NCI-H345 (cell line): ENCODE data around the gene NEK1.
"Not testable (repeated sequence)": the region's sequence is repeated elsewhere in the genome, so short reads cannot be mapped to it uniquely, and the experiment has no call there.

ENCODE experiments used
- DNase-seq: peaks from one replicate; lab custom pipeline; 2025; lab: John Stamatoyannopoulos, UW

NEK1 gene

DNA sequence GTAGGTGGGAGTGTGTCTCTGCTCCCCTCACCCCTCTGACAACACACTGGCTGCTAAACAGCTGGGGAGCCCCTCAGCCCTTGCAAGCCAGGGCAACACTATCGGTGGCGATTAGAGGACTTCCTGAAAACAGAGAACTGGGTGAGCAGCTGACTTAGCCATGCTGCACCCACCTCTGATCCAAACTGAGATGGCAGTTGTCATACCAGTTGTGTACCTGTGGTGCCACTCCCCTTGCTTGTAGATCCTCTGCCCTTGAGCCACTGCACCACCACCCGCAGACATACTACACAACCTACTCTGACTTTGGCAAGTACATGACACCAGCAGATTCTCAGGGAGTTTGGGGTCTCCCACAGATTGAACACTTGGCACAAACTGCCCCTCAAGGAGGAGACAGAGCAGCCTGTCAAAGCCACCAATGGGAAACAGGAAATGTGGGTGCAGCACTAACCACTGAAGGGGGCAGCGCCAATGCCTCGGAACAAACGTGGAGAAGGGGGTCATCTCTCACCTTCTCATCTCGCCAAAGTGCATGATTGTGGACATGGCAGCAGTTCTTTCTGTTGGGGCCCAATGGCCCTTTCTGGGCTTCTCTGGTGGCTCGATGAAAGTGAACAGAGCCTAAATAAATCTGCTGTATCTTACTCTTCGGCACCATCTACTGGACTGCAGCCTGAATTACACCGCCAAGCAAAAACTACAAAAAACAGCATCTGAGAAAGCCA, 119.8 kb downstream of the NEK1 start:
- DNase-seq = peak; percentile 5

DNA sequence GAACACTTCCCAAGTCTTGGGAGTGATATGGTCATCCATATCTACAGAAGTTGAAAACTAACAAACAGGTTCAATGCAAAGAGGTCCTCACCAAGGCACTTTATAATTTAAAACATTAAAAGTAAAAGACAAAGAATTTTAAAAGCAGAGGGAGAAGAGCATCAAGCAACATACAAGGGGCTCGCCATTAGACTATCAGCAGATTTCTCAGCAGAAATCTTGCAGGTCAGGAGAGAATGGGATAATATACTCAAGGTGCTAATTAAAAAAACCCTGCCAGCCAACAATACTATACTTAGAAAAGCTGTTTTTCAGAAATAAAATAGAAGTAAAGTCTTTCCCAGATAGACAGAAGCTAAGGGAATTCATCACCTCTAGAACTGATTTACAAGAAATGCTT, 121.2 kb downstream of the NEK1 start:
- no peak for DNase-seq

DNA sequence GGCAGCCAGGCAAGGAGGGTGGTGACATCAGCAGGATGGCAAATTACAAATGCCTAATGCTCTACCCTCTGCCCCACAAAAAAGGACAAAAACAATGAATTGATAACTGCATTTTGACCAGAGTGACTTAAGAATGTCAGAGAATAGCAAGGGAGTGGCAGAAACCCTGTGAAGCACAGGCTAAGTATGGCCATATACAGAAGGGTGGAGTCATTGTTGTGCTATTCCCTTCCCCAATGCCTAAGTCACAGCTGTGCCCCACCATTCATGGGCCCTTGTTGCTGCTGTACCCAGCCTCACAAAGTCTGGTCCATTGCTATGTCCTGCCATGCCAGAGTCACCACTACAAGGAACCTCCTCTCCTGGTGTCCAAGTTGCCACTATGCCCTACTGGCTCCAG, 123.1 kb downstream of the NEK1 start:
- DNase-seq = no peak

DNA sequence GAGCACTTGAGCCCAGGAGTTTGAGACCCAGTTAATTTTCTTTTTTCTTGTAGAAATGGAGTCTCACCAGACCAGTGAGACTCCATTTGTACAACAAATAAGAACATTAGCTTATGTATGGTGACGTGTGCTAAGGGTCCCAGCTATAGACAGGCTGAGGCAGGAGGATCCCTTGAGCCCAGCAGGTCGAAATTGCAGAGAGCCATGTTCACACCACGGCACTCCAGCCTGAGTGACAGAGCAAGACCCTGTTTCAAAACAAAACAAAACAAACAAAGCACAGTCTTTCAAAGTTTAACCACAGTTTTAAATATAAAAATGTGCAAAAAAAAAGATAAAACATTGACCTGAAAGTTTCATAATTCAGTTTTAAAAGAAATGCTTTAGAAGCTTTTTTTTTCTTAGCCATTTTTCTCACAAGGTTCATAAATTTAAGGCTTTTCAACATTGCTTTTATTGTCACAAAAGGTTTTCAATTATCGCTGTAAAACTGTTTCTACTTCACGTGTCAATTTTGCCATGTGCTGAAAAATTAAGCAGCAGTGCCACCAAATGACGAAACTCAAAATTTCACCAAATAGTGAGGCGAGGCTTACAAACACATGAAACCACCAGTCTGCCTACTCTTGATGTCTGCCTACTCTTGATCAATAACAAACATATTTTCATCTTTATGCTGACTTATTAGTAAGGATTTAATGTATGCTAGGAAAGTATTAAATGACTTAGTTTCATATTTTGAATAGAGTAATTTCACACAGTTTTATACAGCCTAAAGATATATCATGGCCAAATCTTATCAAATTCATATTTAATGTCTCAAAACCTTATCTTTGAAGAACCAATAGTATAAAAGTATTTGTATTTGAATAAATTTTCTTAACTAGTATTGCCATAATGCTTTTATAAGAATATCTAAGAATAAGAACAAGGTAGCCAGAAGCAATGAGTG, 126.3 kb downstream of the NEK1 start:
- DNase-seq = peak; percentile 30

DNA sequence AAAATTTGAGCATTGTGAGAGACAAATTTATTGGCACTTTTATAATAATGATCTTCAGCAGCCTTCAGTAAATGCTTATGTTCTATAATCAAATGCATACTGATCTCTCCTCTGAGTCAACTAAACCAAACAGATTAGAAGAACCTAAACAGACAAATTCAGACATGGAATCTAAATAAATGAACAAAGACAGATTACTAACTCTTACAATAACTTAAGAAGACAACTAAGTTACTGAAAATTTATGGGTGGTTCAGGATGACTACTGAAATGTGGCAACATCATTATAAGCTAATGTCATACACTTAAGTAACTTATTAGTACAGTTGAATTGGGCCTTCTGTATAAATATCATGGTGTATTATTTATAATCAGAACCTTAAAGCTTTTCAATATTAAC, 127.3 kb downstream of the NEK1 start:
- DNase-seq = no peak

DNA sequence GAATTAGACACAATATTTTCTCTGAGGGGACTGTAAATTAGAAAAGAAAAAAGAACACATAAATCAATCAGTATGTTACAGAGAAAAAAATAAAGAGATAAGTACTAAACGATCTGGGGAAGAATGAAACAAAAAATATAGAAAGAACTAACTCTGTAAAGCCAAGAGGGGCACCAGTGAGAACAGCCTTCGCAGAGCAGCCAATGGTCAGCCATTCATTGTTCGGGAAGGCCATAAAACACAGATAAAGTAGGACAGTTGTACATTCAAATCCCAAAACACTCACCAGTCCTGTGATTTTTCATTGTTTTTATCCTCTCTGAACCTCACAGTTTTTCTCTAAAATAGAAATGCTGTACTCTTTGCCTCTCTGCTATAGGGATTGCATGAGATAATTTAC, 127.9 kb downstream of the NEK1 start:
- no peak for DNase-seq

DNA sequence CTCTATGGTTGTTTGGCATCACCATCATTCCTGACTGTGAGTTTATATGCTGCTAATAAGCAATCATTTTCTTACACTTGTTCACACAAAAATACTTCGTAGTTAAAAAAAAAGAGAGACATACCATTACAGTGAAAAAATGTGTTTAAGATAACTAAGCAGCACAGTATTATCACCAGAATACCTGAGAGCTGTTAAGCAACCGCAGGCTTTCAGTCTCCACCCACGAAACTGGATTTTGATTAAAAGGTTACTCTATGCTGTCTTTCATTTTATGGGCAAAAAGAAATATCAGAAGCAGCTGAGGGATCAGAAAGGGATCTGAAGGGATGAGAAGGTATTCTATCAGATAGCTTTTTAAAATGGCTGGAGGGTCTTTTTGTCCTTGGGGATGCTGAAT, 148.3 kb downstream of the NEK1 start:
- no peak for DNase-seq

DNA sequence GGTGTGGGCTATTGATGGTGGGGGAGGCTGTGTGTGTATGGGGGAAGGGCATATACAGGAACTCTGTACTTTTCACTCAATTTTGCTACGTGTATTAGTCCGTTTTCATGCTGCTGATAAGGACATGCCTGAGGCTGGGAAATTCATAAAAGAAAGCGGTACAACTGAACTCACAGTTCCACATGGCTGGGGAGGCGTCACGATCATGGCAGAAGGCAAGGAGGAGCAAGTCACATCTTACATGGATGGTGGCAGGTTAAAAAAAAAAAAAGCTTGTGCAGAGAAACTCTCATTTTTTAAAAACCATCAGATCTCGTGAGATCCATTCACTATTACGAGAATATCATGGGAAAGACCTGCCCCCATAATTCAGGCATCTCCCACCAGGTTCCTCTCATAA, 152.3 kb downstream of the NEK1 start:
- DNase-seq = no peak

DNA sequence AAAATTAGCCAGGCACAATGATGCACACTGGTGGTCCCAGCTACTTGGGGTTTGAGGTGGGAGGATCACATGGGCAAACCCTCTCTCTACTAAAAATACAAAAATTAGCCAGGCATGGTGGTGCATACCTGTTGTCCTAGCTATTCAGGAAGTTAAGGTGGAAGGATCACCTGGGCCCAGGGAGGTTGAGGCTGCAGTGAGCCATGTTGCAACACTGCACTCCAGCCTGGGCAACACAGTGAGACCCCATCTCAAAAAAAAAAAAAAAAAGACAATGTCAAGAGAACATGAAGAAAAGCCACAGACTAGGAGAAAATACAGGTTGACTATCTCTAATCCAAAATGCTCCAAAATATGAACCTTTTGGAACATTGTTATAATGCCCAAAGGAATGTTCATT, 153.8 kb downstream of the NEK1 start:
- DNase-seq = no peak

DNA sequence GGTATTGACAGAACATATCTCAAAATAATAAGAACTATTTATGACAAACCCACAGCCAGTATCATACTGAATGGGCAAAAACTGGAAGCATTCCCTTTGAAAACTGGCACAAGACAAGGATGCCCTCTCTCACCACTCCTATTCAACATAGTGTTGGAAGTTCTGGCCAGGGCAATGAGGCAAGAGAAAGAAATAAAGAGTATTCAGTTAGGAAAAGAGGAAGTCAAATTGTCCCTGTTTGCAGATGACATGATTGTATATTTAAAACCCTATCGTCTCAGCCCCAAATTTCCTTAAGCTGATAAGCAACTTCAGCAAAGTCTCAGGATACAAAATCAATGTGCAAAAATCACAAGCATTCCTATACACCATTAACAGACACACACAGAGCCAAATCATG, 159.7 kb downstream of the NEK1 start:
- not testable (repeated sequence) for DNase-seq

DNA sequence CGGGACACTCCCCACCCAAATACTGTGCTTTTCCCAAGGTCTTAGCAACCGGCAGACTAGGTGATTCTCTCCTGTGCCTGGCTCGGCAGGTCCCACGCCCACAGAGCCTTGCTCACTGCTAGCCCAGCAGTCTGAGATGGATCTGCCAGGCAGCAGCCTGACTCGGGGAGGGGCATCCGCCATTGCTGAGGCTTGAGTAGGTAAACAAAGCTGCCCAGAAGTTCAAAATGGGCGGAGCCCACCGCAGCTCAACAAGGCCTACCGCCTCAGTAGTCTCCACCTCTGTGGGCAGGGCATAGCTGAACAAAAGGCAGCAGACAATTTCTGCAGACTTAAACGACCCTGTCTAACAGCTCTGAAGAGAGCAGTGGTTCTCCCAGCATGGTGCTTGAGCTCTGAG, 163.4 kb downstream of the NEK1 start:
- not testable (repeated sequence) for DNase-seq

DNA sequence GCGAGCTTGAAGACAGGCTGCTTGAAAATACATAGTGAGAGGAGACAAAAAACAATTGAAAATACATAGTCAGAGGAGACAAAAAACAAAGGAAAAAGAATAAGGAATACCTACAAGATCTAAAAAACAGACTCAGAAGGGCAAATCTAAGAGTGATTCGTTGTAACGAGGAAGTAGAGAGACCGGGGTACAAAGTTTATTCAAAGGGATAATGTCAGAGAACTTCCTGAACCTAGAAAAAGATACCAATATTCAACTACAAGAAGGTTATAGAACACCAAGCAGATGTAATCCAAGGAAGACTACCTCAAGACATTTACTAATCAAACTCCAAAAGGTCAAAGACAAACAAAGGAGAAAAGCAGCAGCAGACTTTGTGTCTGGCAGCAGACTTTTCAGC, 165.6 kb downstream of the NEK1 start:
- no peak for DNase-seq

DNA sequence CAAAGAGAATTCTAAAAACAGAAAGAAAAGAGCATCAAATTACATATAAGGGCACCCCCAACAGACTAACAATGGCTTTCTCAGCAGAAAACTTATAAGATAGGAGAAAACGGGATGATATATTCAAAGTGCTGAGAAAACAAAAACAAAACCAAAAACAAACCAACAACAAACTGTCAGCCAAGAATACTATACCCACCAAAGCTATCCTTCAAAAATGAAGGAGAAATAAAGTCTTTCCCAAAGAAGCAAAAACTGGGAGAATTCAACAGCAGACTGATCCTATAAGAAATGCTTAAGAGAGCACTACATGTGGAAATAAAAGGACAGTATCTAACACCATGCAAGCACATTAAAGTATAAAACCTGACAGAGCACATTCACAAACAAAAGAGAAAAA, 168.6 kb downstream of the NEK1 start:
- DNase-seq = no peak

DNA sequence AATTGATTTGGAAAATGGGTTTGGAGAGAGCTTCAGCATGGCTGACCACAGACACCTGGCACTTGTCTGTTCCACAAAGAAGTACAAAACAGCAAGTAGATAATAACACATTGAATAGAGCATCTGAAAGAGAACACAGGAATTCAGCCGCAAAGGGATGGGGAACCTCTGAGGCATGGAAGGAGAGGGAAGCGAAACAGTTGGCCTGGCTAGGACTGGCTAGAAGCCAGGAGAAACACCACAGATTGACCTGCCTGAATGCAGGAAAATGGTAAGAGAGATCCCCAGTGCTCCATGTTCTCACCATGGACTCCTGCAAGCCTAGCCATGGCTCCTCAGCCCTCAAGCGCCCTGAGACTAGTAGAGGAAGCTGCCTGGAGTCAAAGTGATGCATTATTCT, 171.9 kb downstream of the NEK1 start:
- DNase-seq = no peak

DNA sequence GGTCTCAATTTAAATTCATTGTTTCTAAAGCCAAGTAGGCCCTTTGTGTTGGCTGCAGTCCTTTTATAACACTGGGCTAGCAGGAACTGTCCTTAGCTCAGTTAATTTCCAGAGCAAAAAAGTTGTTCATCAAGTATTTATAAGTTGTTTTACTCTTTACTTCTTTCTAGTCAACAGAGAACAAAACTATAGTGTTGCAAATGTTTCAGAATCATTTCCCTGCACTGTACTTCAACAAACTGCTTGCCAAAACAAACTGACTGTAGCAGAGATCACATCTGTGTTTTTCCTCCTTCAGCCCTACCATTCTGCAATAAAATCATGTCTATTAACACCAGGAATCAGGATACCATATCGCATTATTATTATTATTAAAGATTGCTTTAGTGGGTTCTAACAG, 173.1 kb downstream of the NEK1 start:
- no peak for DNase-seq

DNA sequence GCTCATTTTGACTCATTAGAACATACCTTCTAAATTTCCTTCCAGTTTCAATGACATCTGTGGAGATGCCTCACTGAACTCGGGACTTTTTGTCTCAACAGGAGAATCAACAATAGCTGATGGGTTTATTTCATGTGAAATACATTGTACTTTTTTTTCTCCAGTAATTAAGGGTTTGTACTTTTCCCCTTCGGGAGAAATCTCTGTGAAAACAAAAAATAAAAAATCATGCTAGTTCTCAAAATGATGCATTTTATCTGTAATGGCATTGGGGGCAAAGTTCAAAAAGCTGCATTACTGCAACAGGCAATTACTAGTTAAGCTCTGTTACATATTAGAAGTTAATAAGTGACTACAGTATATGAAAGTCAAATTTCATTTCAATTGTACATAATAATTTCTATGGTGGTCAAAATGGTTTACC, 174.3 kb downstream of the NEK1 start:
- DNase-seq = no peak

DNA sequence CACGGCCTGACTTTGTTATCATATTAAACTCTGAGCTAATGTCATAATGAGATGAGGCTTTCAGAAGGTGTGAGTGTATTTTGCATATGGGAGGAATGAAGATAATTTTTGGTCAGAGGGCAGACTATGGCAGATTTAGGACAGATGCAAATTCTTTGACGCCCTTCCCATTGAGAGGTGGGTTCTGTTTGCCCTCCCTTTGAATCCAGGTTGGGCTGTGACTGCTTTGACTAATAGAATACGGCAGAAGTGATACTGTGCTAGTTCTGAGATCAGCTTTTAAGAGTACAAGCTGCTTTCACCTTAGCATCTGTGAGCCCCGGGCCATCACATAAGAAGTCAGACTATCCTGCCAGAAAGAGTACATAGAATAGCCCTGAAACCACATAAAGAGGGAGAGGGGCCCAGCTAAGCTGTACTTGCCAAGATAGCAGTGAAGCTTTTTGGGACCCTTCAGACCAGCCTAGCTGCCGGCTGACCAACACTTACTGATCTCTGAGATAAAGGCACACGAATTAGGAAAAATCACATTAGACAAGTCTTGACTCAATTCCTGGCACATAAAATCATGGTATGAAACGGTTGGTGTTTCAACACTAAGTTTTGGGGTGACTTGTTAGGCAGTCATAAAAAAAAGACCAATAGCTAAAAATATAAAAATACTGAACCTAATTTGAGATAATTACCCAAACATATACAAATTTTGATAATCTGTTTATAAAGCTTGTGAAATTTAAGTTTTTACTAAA, 174.9 kb downstream of the NEK1 start:
- no peak for DNase-seq

DNA sequence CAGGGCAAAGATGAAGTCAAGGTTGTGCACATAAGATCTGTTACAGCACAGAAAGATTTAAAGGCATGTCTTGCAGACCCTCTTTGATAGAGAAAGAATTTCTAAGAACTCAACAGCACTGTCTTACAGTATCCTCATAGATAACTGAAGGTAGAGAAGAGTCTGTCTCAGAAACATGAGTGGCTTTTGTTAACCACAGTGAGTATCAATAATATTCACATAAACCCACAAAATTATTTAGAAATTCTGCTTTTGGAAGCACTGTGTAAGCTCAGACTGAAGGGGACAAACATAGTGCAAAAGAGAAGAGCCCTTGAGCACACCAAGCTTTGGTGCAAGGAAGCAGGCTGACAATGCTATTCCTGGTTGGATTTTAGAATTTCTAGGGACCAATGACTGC, 175.6 kb downstream of the NEK1 start:
- DNase-seq = no peak

DNA sequence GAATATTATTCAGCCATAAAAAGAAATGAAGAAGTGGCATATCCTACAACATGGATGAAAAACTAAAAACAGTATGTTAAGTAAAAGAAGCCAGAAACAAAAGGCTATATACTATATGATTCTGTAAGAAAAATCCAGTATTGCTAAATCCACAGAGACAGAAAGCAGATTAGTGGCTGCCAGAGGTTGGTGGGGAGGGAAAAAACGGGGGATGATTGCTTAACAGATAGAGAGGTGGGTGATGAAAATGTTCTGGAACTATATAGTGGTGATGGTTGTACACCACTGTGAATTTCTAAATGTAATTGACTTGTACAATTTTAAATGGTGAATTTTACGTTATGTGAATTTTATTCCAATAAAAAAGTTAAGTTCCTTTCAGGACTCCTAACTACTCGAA, 184.0 kb downstream of the NEK1 start:
- DNase-seq = no peak

DNA sequence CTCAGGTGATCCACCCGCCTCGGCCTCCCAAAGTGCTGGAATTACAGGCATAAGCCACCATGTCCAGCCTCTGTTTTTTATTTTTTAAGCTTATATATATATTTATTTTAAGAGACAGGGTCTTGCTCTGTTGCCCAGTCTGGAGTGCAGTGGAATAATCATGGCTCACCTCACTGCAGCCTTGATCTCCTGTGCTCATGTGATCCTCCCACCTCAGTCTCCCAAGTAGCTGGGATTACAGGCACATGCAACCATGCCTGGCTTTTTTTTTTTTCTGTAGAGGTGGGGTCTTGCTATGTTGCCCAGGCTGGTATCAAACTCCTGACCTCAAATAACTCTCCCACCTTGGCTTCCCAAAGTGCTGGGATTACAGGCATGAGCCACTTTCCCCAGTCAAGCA, 184.7 kb downstream of the NEK1 start:
- not testable (repeated sequence) for DNase-seq

DNA sequence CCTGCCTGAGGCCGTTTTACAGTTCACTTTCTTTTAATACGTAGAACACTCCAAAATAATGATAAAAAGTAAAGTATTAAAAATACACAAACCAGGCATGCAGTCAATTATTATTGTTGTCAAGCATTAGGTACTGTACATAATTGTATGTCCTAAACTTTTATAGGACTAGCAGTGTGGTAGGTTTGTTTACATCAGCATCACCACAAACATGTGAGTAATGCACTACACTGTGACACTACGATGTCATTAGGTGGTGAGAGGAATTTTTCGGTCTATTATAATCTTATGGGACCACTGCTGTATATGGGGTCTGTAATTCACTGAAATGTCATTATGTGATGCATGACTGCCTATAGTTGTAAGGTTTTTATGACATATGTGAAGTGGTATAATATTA, 192.1 kb downstream of the NEK1 start:
- DNase-seq = no peak

DNA sequence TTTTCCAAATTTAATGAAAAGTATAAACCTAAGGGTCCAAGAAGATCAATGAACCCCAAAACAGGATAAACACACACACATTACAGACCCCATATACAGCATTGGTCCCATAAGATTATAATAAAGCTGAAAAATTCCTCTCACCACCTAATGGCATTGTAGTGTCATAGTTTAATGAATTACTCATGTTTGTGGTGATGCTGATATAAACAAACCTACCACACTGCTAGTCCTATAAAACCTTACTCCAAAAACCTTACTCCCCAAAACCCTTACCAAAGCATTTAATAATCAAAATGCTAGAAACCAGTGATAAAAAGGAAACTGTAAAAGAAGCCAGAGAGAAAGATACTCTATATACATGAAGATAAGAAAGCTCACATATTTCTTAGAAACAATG, 193.5 kb downstream of the NEK1 start:
- no peak for DNase-seq
